ENCODE data around the gene MORC1. TPM values are rescaled to one million over a fixed set of nuclear protein-coding genes. Genes with fewer than 3 reads are reported as not detected.

Gene MORC1
- total RNA-seq (not detected in 2 replicates), polyA plus RNA-seq (not detected in 2 replicates)

GRCh38 chr3:109117939-109118338 lies at the start of gene MORC1:
Gene MORC1 (minus strand): TSS chr3:109118134. CDS start chr3:109118059, 75 bp downstream.
- H3K4me3 ChIP-seq, result no peak within 1 kb of the TSS
- no peak within 1 kb of the TSS for H3K27ac ChIP-seq
- no peaks in the 10 kb centered on the region for H3K27me3 ChIP-seq
- H3K36me3 ChIP-seq, result no peaks in the 10 kb centered on the region
- H3K4me1 ChIP-seq (ENCODE audit: low read depth), result no peaks in the 10 kb centered on the region
- DNase-seq (ENCODE audit: low read depth in 1 of 2, low spot score in 1 of 2), result no peak
- TF ChIP-seq, protein P1, sequence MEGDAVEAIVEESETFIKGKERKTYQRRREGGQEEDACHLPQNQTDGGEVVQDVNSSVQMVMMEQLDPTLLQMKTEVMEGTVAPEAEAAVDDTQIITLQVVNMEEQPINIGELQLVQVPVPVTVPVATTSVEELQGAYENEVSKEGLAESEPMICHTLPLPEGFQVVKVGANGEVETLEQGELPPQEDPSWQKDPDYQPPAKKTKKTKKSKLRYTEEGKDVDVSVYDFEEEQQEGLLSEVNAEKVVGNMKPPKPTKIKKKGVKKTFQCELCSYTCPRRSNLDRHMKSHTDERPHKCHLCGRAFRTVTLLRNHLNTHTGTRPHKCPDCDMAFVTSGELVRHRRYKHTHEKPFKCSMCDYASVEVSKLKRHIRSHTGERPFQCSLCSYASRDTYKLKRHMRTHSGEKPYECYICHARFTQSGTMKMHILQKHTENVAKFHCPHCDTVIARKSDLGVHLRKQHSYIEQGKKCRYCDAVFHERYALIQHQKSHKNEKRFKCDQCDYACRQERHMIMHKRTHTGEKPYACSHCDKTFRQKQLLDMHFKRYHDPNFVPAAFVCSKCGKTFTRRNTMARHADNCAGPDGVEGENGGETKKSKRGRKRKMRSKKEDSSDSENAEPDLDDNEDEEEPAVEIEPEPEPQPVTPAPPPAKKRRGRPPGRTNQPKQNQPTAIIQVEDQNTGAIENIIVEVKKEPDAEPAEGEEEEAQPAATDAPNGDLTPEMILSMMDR (IDR thresholded peaks at IDR 0.05; ENCODE audit: low read depth, low read length), result no peak
- H3K9me3 ChIP-seq (ENCODE audit: low read depth), result no peaks in the 10 kb centered on the region

- H3K27me3 ChIP-seq, result no peaks in the 10 kb centered on the region
- no peak for DNase-seq (ENCODE audit: low read depth in 1 of 2, low spot score in 1 of 2)
- no peak overlapping the region for H3K4me3 ChIP-seq
- TF ChIP-seq, protein P1 (IDR thresholded peaks at IDR 0.05; ENCODE audit: low read depth, low read length), result no peak
- no peaks in the 10 kb centered on the region for H3K4me1 ChIP-seq (ENCODE audit: low read depth)
- H3K36me3 ChIP-seq, result no peaks in the 10 kb centered on the region
- no peak overlapping the region for H3K27ac ChIP-seq
- no peaks in the 10 kb centered on the region for H3K9me3 ChIP-seq (ENCODE audit: low read depth)
Measured at GRCh38 chr3:109165905-109166304, 48.0 kb upstream of the MORC1 start.

DNA sequence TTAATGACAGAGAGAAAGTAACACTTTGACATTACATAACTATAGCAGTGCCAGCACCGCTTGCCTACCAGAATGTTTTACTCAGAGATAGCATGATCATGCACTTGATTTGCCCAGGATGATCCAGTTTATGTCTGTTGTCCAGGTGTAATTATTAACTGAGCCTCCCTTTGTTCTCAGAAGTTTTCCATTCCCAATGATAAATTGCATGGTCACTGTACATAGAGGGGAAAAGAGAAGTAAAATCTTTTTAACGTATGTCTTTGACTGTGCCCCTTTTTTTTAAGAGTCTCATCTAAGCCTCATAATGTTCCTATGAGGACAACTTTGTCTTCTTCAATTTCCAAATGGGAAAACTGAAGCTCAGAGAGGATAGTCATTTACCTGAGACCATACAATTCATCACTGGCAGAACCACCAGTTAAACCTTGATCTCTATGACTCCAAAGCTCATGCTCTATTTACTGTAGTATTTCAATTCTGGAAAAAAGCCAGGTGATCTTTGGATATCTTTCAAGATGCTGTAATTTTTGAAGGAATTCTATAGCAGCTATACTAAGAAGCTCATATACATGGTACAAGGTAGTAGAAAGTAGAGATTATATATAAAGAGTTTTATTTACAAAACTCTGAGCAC lies 43.7 kb upstream of the MORC1 start:
- TF ChIP-seq, protein P1 (IDR thresholded peaks at IDR 0.05; ENCODE audit: low read depth, low read length), result no peak
- no peaks in the 10 kb centered on the region for H3K27me3 ChIP-seq
- no peaks in the 10 kb centered on the region for H3K9me3 ChIP-seq (ENCODE audit: low read depth)
- no peaks in the 10 kb centered on the region for H3K36me3 ChIP-seq
- H3K27ac ChIP-seq, result no peak overlapping the region
- DNase-seq (ENCODE audit: low read depth in 1 of 2, low spot score in 1 of 2), result no peak
- no peak overlapping the region for H3K4me3 ChIP-seq
- no peaks in the 10 kb centered on the region for H3K4me1 ChIP-seq (ENCODE audit: low read depth)

- Histone ChIP-seq H3K9me3 (ENCODE audit: low read depth) (no peaks in the 10 kb centered on the region), H3K27ac (no peak overlapping the region), H3K4me3 (no peak overlapping the region), H3K4me1 (ENCODE audit: low read depth) (no peaks in the 10 kb centered on the region), H3K36me3 (no peaks in the 10 kb centered on the region), H3K27me3 (no peaks in the 10 kb centered on the region)
- TF ChIP-seq, protein P1 (IDR thresholded peaks at IDR 0.05; ENCODE audit: low read depth, low read length), result no peak
- DNase-seq (ENCODE audit: low read depth in 1 of 2, low spot score in 1 of 2), result no peak
Measured at GRCh38 chr3:109155828-109156227, 37.9 kb upstream of the MORC1 start.

DNA sequence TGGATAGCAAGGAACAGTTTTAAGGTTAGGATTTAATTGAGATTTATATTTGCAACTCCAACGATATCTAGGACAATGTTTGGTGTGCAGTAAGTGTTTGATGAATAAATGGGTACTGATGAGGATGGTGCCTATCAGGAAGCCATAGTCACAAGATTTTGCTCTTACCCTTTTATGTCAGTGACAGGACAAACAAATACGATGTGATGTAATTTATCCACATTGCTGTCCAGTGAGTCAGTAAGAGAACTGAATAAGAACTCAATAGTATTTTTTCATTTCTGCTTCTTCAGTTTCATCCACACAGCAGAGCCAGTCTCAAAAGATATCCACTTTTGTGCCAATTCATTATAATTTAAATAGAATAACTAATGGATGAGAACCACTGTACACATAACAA lies 37.0 kb upstream of the MORC1 start:
- Histone ChIP-seq H3K9me3 (ENCODE audit: low read depth) (no peaks in the 10 kb centered on the region), H3K27me3 (no peaks in the 10 kb centered on the region), H3K27ac (no peak overlapping the region), H3K4me1 (ENCODE audit: low read depth) (no peaks in the 10 kb centered on the region), H3K4me3 (no peak overlapping the region), H3K36me3 (no peaks in the 10 kb centered on the region)
- peak in 1 of 2 donors; percentile 6 for DNase-seq (ENCODE audit: low read depth in 1 of 2, low spot score in 1 of 2)
- TF ChIP-seq, protein P1 (IDR thresholded peaks at IDR 0.05; ENCODE audit: low read depth, low read length), result no peak

Measured in cardiac muscle cell (in vitro differentiated cells and primary cell).